ENCODE results near the gene BEST3. TPM values are rescaled to one million over a fixed set of nuclear protein-coding genes. Genes with fewer than 3 reads are reported as not detected.

The BEST3 gene
- polyA plus RNA-seq, 1 experiment = 0.14 TPM

Other genes with a start within 250 kb of the BEST3 start
- 28.2 and 41.9 TPM in 2 replicates for gene FRS2, start 228.9 kb downstream of the BEST3 start, polyA plus RNA-seq (2011; rRNA removed)
- 256 and 284 TPM in 2 replicates for gene CCT2, start 113.8 kb downstream of the BEST3 start, polyA plus RNA-seq (2011; rRNA removed)
- gene LRRC10, start 88.4 kb downstream of the BEST3 start, polyA plus RNA-seq (2011; rRNA removed) = not detected in 2 replicates
- gene RAB3IP, start 39.6 kb upstream of the BEST3 start, polyA plus RNA-seq (2011; rRNA removed) = 2.6 and 3.1 TPM in 2 replicates
- not detected in 2 replicates for gene MYRFL, start 125.9 kb upstream of the BEST3 start, polyA plus RNA-seq (2011; rRNA removed)

All from AG04450 (cell line).